Loucy (cell line): ENCODE results near the gene VPS8.

Source experiments
- CTCF ChIP-seq: fragments of 200-600 bp; sonication (generic); conservative IDR thresholded peaks from 2 replicates; pipeline ENCODE4 v1.5.1; 2014; ENCODE audit warnings: mild to moderate bottlenecking, antibody characterized with exemption, low read length
- EZH2phosphoT487 ChIP-seq: fragments of 200-600 bp; IDR thresholded peaks from 2 replicates; pipeline ENCODE4 v1.6.1; 2018; ENCODE audit warnings: antibody characterized with exemption, mild to moderate bottlenecking, moderate library complexity, borderline replicate concordance

GRCh38 chr3:185076219-185076618, 264.3 kb downstream of the VPS8 start:
- TF ChIP-seq CTCF (no peak), EZH2phosphoT487 (no peak)
